DOHH2 (cell line): ENCODE measurements around the gene MITD1.

Experiments used
- H3F3A ChIP-seq: fragments of 200-600 bp; sonication (generic), shearing (Covaris generic); 2 replicates; pipeline ENCODE4 v1.6.0; 2016; ENCODE audit warnings: antibody characterized with exemption, mild to moderate bottlenecking; ENCODE audit not compliant: control insufficient read depth, insufficient read depth
- H3K27ac ChIP-seq: fragments of 200-600 bp; sonication (generic); 2 replicates; pipeline ENCODE4 v1.5.1; 2014; ENCODE audit warnings: low read depth, mild to moderate bottlenecking, low read length, moderate library complexity
- H3K27me3 ChIP-seq: fragments of 200-600 bp; sonication (generic); 2 replicates; pipeline ENCODE4 v1.6.1; 2014; ENCODE audit warnings: mild to moderate bottlenecking, low read length, mixed read lengths; ENCODE audit not compliant: control insufficient read depth
- H3K36me3 ChIP-seq: fragments of 200-600 bp; sonication (generic); 2 replicates; pipeline ENCODE4 v1.6.1; 2014; ENCODE audit warnings: mild to moderate bottlenecking, low read length, moderate library complexity, mixed read lengths; ENCODE audit not compliant: control insufficient read depth
- H3K4me1 ChIP-seq: fragments of 200-600 bp; sonication (generic); 2 replicates; pipeline ENCODE4 v1.6.1; 2014; ENCODE audit warnings: mild to moderate bottlenecking, low read length, mixed read lengths; ENCODE audit not compliant: control insufficient read depth
- H3K4me2 ChIP-seq: fragments of 200-600 bp; sonication (generic); 2 replicates; pipeline ENCODE4 v1.6.0; 2014; ENCODE audit warnings: mild to moderate bottlenecking, low read length, moderate library complexity
- H3K4me3 ChIP-seq: fragments of 200-600 bp; sonication (generic); 2 replicates; pipeline ENCODE4 v1.5.1; 2014; ENCODE audit warnings: mild to moderate bottlenecking, low read length, mixed read lengths
- H3K79me2 ChIP-seq: fragments of 200-600 bp; sonication (generic); 2 replicates; pipeline ENCODE4 v1.6.1; 2014; ENCODE audit warnings: mild to moderate bottlenecking, low read length, mixed read lengths; ENCODE audit not compliant: control insufficient read depth
- H3K9me2 ChIP-seq: fragments of 200-600 bp; sonication (generic); replicated peaks from 2 replicates; pipeline ENCODE4 v1.6.1; 2014; ENCODE audit warnings: mild to moderate bottlenecking, low read length, mixed read lengths; ENCODE audit not compliant: control insufficient read depth
- H3K9me3 ChIP-seq: fragments of 200-600 bp; sonication (generic); 2 replicates; pipeline ENCODE4 v1.6.1; 2014; ENCODE audit warnings: antibody characterized with exemption, low read length, mixed read lengths; ENCODE audit not compliant: control insufficient read depth, insufficient read depth
- H4K20me1 ChIP-seq: fragments of 200-600 bp; sonication (generic); 2 replicates; pipeline ENCODE4 v1.6.0; 2014; ENCODE audit warnings: low read depth, mild to moderate bottlenecking, antibody characterized with exemption, low read length, moderate library complexity; ENCODE audit not compliant: control insufficient read depth, insufficient read depth
- CTCF ChIP-seq: fragments of 200-600 bp; sonication (generic); IDR thresholded peaks from one replicate; pipeline ENCODE4 v1.5.1; 2014; ENCODE audit warnings: antibody characterized with exemption, mild to moderate bottlenecking, low read depth, low read length; ENCODE audit not compliant: poor library complexity, severe bottlenecking
- EZH2phosphoT487 ChIP-seq: fragments of 200-600 bp; sonication (generic); IDR thresholded peaks from 2 replicates; pipeline ENCODE4 v1.6.1; 2017; ENCODE audit warnings: borderline replicate concordance, mild to moderate bottlenecking, antibody characterized with exemption, low read length, moderate library complexity, mixed read lengths

MITD1 gene

GRCh38 chr2:99166218-99166617, 14.6 kb downstream of the MITD1 start:
- Histone ChIP-seq H3K4me3 (no peak overlapping the region), H3K79me2 (no peaks in the 10 kb centered on the region), H3K9me3 (no peaks in the 10 kb centered on the region), H3K4me2 (no peak overlapping the region), H3K27ac (no peak overlapping the region), H3K36me3 (peaks cover 47% of the 10 kb centered on the region), H3F3A (no peaks in the 10 kb centered on the region), H3K4me1 (no peaks in the 10 kb centered on the region), H3K9me2 (no peaks in the 10 kb centered on the region), H4K20me1 (no peaks in the 10 kb centered on the region), H3K27me3 (no peaks in the 10 kb centered on the region)
- no peak for TF ChIP-seq CTCF
- no peak for TF ChIP-seq EZH2phosphoT487

- Histone ChIP-seq H3K36me3 (peaks cover 27% of the 10 kb centered on the region), H3K9me2 (no peaks in the 10 kb centered on the region), H3K4me1 (peaks cover 21% of the 10 kb centered on the region), H3K4me3 (no peak overlapping the region), H3K79me2 (peaks cover 16% of the 10 kb centered on the region), H3F3A (no peaks in the 10 kb centered on the region), H3K9me3 (no peaks in the 10 kb centered on the region), H3K4me2 (no peak overlapping the region), H3K27ac (no peak overlapping the region), H3K27me3 (no peaks in the 10 kb centered on the region), H4K20me1 (no peaks in the 10 kb centered on the region)
- TF ChIP-seq CTCF (no peak), EZH2phosphoT487 (no peak)
These were observed 21.3 kb downstream of the MITD1 start for GRCh38 chr2:99159594-99159993.

GRCh38 chr2:99158599-99158998, 22.3 kb downstream of the MITD1 start:
- TF ChIP-seq CTCF (peak; percentile 35), EZH2phosphoT487 (no peak)
- no peak overlapping the region for H3K4me3 ChIP-seq
- H4K20me1 ChIP-seq = no peaks in the 10 kb centered on the region
- H3K27ac ChIP-seq = no peak overlapping the region
- peaks cover 30% of the 10 kb centered on the region for H3K4me1 ChIP-seq
- no peaks in the 10 kb centered on the region for H3K9me2 ChIP-seq
- no peak overlapping the region for H3K4me2 ChIP-seq
- H3K36me3 ChIP-seq = peaks cover 27% of the 10 kb centered on the region
- no peaks in the 10 kb centered on the region for H3K27me3 ChIP-seq
- H3K9me3 ChIP-seq = no peaks in the 10 kb centered on the region
- peaks cover 26% of the 10 kb centered on the region for H3K79me2 ChIP-seq
- H3F3A ChIP-seq = no peaks in the 10 kb centered on the region

- TF ChIP-seq EZH2phosphoT487 (no peak), CTCF (no peak)
- Histone ChIP-seq H3K4me3 (peak overlapping the region; percentile 88; the same call in 1 of the 2 replicates), H3K79me2 (peaks cover 33% of the 10 kb centered on the region), H3K9me2 (no peaks in the 10 kb centered on the region), H3K27me3 (no peaks in the 10 kb centered on the region), H3K4me2 (peak overlapping the region; percentile 97), H3K36me3 (peaks cover 24% of the 10 kb centered on the region), H3K27ac (peak overlapping the region; percentile 4; the same call in 1 of the 2 replicates), H3F3A (no peaks in the 10 kb centered on the region), H4K20me1 (no peaks in the 10 kb centered on the region), H3K4me1 (peaks cover 45% of the 10 kb centered on the region), H3K9me3 (no peaks in the 10 kb centered on the region)
These were observed 24.0 kb downstream of the MITD1 start for GRCh38 chr2:99156891-99157290.
